GM19468 (cell line): ENCODE results near the gene MRPL39.

Source experiments
- ATAC-seq: cut with Tn5 transposase; IDR thresholded peaks from one replicate; pipeline ENCODE4 v1.9.1; 2021; ENCODE audit warnings: mild to moderate bottlenecking, moderate library complexity, moderate number of reproducible peaks; ENCODE audit not compliant: unreplicated experiment; ENCODE audit errors: extremely low read depth

The MRPL39 gene

GRCh38 chr21:25551569-25551968, 55.7 kb downstream of the MRPL39 start:
- no peak for ATAC-seq

GRCh38 chr21:25550352-25551120, 56.7 kb downstream of the MRPL39 start:
- no peak for ATAC-seq

DNA sequence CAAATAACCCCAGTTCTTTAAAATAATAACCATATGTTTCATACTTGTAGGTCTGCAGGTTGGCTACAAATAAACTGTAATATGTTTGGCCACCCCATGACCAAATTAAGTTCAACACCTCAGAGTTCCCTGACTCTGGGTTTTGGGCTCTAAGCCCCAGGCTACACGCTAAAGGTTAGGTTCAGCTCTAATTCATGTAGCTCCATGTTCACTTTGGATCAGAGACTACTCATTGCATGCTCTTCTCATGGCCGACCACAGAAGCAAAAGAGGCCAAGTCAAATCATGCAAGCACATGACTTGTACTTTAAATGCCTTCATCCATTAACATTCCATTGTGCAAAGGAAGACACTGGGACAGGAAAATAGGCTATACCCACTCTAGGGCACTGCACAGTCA, 66.2 kb downstream of the MRPL39 start:
- ATAC-seq, result no peak

GRCh38 chr21:25539606-25540005, 67.7 kb downstream of the MRPL39 start:
- ATAC-seq, result no peak

DNA sequence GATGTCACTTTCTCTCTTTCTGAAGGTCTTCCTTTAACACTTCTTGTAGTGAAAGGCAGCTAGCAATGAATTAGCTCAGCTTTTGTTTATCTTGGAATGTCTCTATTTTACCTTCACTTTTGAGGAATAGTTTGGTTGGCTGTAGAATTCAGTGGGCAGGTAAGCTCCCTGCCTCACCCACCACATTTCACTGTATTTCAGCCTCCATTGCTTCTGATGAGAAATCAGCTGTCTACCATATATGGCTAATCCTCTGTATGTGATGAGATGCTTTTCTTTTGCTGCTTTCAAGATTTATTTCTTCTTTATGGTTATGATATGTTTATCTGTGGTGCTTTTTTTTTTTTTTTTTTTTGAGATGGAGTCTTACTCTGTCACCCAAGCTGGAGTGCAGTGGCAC, 70.1 kb downstream of the MRPL39 start:
- ATAC-seq, result no peak

GRCh38 chr21:25536752-25537151, 70.5 kb downstream of the MRPL39 start:
- no peak for ATAC-seq

GRCh38 chr21:25535849-25536248, 71.4 kb downstream of the MRPL39 start:
- no peak for ATAC-seq
